OCI-LY1 (cell line): ENCODE data around the gene KIF13A.

ENCODE experiments used
- H2AFZ ChIP-seq: fragments of 200-600 bp; sonication (generic), shearing (Covaris generic); 2 replicates; pipeline ENCODE4 v1.6.0; 2014; ENCODE audit warnings: antibody characterized with exemption, mild to moderate bottlenecking, low read length
- H3F3A ChIP-seq: fragments of 200-600 bp; sonication (generic), shearing (Covaris generic); 2 replicates; pipeline ENCODE4 v1.6.0; 2014; ENCODE audit warnings: mild to moderate bottlenecking, antibody characterized with exemption, low read length, moderate library complexity; ENCODE audit not compliant: insufficient read depth
- H3K27ac ChIP-seq: fragments of 200-600 bp; sonication (generic); 2 replicates; pipeline ENCODE4 v1.5.1; 2014; ENCODE audit warnings: low read length, mixed run types, mild to moderate bottlenecking, low read depth; ENCODE audit not compliant: poor library complexity, severe bottlenecking
- H3K27me3 ChIP-seq: fragments of 200-600 bp; sonication (generic); 2 replicates; pipeline ENCODE4 v1.6.0; 2014; ENCODE audit warnings: antibody characterized with exemption, mild to moderate bottlenecking, low read length, moderate library complexity; ENCODE audit not compliant: insufficient read depth
- H3K36me3 ChIP-seq: fragments of 200-600 bp; sonication (generic); 2 replicates; pipeline ENCODE4 v1.6.1; 2014; ENCODE audit warnings: mild to moderate bottlenecking, antibody characterized with exemption, low read length, moderate library complexity, mixed read lengths; ENCODE audit not compliant: insufficient read depth
- H3K4me1 ChIP-seq: fragments of 200-600 bp; sonication (generic); 2 replicates; pipeline ENCODE4 v1.5.1; 2014; ENCODE audit warnings: mild to moderate bottlenecking, low read length, moderate library complexity; ENCODE audit not compliant: insufficient read depth, severe bottlenecking
- H3K4me2 ChIP-seq: fragments of 200-600 bp; sonication (generic), shearing (Covaris generic); 2 replicates; pipeline ENCODE4 v1.6.1; 2014; ENCODE audit warnings: low read length
- H3K4me3 ChIP-seq: fragments of 200-600 bp; sonication (generic); 2 replicates; pipeline ENCODE4 v1.5.1; 2014; ENCODE audit warnings: low read length, low read depth, mild to moderate bottlenecking, mixed read lengths; ENCODE audit not compliant: poor library complexity, severe bottlenecking
- H3K79me2 ChIP-seq: fragments of 200-600 bp; shearing (Covaris generic); 2 replicates; pipeline ENCODE4 v1.6.1; 2016; ENCODE audit warnings: mixed run types, low read length, mixed read lengths; ENCODE audit not compliant: insufficient read depth
- H3K9ac ChIP-seq: fragments of 200-600 bp; sonication (generic), shearing (Covaris generic); 2 replicates; pipeline ENCODE4 v1.6.1; 2014; ENCODE audit warnings: mild to moderate bottlenecking, low read length, mixed read lengths
- H3K9me2 ChIP-seq: fragments of 200-600 bp; sonication (generic), shearing (Covaris generic); 2 replicates; pipeline ENCODE4 v1.6.1; 2014; ENCODE audit warnings: low read depth, mild to moderate bottlenecking, low read length, mixed read lengths
- H3K9me3 ChIP-seq: fragments of 200-600 bp; shearing (Covaris generic); 2 replicates; pipeline ENCODE4 v1.6.1; 2014; ENCODE audit warnings: low read length, mixed read lengths
- H4K20me1 ChIP-seq: fragments of 200-600 bp; sonication (generic), shearing (Covaris generic); 2 replicates; pipeline ENCODE4 v1.6.0; 2016; ENCODE audit warnings: mild to moderate bottlenecking, low read length; ENCODE audit not compliant: insufficient read depth
- CTCF ChIP-seq: fragments of 200-600 bp; sonication (generic), shearing (Covaris generic); IDR thresholded peaks from 2 replicates; pipeline ENCODE4 v1.5.1; 2017; ENCODE audit warnings: mild to moderate bottlenecking, antibody characterized with exemption, low read length, moderate library complexity, mixed read lengths
- EZH2 ChIP-seq: fragments of 200-600 bp; sonication (generic), shearing (Covaris generic); IDR thresholded peaks from 2 replicates; pipeline ENCODE4 v1.8.0; 2017; ENCODE audit warnings: borderline replicate concordance, mixed run types, mild to moderate bottlenecking, antibody characterized with exemption, low read length, moderate library complexity, mixed read lengths

Gene KIF13A

GRCh38 chr6:17877895-17878440 lies 109.5 kb downstream of the KIF13A start:
- no peaks in the 10 kb centered on the region for H3F3A ChIP-seq
- H3K79me2 ChIP-seq, result no peaks in the 10 kb centered on the region
- no peak overlapping the region for H3K4me2 ChIP-seq
- no peak overlapping the region for H2AFZ ChIP-seq
- TF ChIP-seq CTCF (no peak), EZH2 (no peak)
- H3K9me2 ChIP-seq, result no peaks in the 10 kb centered on the region
- H3K27ac ChIP-seq, result no peak overlapping the region
- no peaks in the 10 kb centered on the region for H3K4me1 ChIP-seq
- H3K9ac ChIP-seq, result no peak overlapping the region
- H3K9me3 ChIP-seq, result no peaks in the 10 kb centered on the region
- H3K36me3 ChIP-seq, result no peaks in the 10 kb centered on the region
- H4K20me1 ChIP-seq, result no peaks in the 10 kb centered on the region
- no peak overlapping the region for H3K4me3 ChIP-seq
- H3K27me3 ChIP-seq, result no peaks in the 10 kb centered on the region

DNA sequence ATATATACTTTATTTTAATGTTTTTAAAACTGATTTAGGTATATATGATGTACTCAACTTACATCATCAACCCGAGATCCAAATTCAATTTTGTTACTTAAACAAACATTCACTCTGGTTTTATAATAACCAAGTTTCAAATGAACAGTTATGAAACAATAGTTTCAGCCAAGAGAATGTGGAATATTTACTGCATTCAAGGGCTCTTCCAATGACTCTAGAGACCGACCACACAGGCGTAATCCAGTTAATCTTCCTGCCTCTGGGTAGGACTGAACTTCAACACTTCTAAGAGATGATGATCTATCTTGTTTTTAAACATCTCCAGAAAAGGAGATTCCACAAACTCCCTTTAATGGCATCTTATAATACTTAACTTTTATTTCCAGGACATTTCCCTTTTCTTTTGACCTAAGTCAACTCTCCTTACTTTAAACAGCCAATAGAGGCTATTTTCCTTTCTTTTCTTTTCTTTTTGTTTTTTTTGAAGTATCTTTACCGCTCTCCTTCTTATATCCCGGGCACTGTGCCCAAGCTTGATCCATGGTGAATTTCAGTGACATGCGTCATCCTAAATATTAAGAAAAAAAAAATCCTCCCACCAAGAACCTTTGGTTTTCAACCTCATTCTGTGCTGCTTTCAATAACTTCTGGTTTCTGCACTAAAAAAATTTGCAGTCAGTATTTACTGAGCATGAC lies 110.1 kb downstream of the KIF13A start:
- H4K20me1 ChIP-seq, result no peaks in the 10 kb centered on the region
- no peak overlapping the region for H2AFZ ChIP-seq
- no peaks in the 10 kb centered on the region for H3K4me1 ChIP-seq
- no peaks in the 10 kb centered on the region for H3K27me3 ChIP-seq
- H3K4me2 ChIP-seq, result no peak overlapping the region
- no peak for TF ChIP-seq EZH2
- no peak for TF ChIP-seq CTCF
- H3K4me3 ChIP-seq, result no peak overlapping the region
- no peak overlapping the region for H3K27ac ChIP-seq
- H3K9me3 ChIP-seq, result no peaks in the 10 kb centered on the region
- no peaks in the 10 kb centered on the region for H3F3A ChIP-seq
- H3K36me3 ChIP-seq, result no peaks in the 10 kb centered on the region
- H3K79me2 ChIP-seq, result no peaks in the 10 kb centered on the region
- H3K9ac ChIP-seq, result no peak overlapping the region
- H3K9me2 ChIP-seq, result no peaks in the 10 kb centered on the region

GRCh38 chr6:17874753-17875152 lies 112.7 kb downstream of the KIF13A start:
- no peaks in the 10 kb centered on the region for H3K79me2 ChIP-seq
- H3K4me1 ChIP-seq, result no peaks in the 10 kb centered on the region
- H4K20me1 ChIP-seq, result no peaks in the 10 kb centered on the region
- no peaks in the 10 kb centered on the region for H3K27me3 ChIP-seq
- H3K4me2 ChIP-seq, result no peak overlapping the region
- no peaks in the 10 kb centered on the region for H3K36me3 ChIP-seq
- no peaks in the 10 kb centered on the region for H3F3A ChIP-seq
- no peaks in the 10 kb centered on the region for H3K9me2 ChIP-seq
- no peak overlapping the region for H2AFZ ChIP-seq
- H3K9me3 ChIP-seq, result no peaks in the 10 kb centered on the region
- TF ChIP-seq CTCF (no peak), EZH2 (no peak)
- H3K9ac ChIP-seq, result no peak overlapping the region
- no peak overlapping the region for H3K27ac ChIP-seq
- no peak overlapping the region for H3K4me3 ChIP-seq
